Small intestine (tissue), 7 donors: Measurements from ENCODE around the gene PCSK9. TPM values are rescaled to one million over a fixed set of nuclear protein-coding genes. Genes with fewer than 3 reads are reported as not detected.

Experiments used
- DNase-seq, 2 donors: peaks; one replicate each; pipeline versions ENCODE4 v3.0.0 to v3.0.0-alpha.2; 2013
- FAIRE-seq: peaks from 2 replicates; lab custom pipeline; 2012; peaks lifted over from hg19 to GRCh38; lab: Jason Lieb, UNC
- H3K27ac ChIP-seq, 3 donors: one replicate each; pipeline ENCODE4 v1.5.1; 2013; ENCODE audit warnings: low read length in 2 of 3, mild to moderate bottlenecking in 2 of 3, control low read depth in 1 of 3, inconsistent platforms in 1 of 3, low read depth in 1 of 3, moderate library complexity in 1 of 3
- H3K27me3 ChIP-seq, 3 donors: one replicate each; pipeline ENCODE4 v1.6.1; 2013; ENCODE audit warnings: low read length in 3 of 3, inconsistent platforms in 1 of 3; ENCODE audit not compliant: control insufficient read depth in 3 of 3, insufficient read depth in 3 of 3
- H3K36me3 ChIP-seq, 3 donors: one replicate each; pipeline ENCODE4 v1.6.1; 2013; ENCODE audit warnings: low read length in 3 of 3, inconsistent platforms in 1 of 3, low read depth in 1 of 3, mild to moderate bottlenecking in 1 of 3, moderate library complexity in 1 of 3; ENCODE audit not compliant: control insufficient read depth in 3 of 3, insufficient read depth in 2 of 3
- H3K4me1 ChIP-seq, 3 donors: one replicate each; pipeline ENCODE4 v1.6.1; 2013; ENCODE audit warnings: low read length in 2 of 3, inconsistent platforms in 1 of 3, low read depth in 1 of 3, mild to moderate bottlenecking in 1 of 3, moderate library complexity in 1 of 3; ENCODE audit not compliant: control insufficient read depth in 3 of 3, insufficient read depth in 2 of 3
- H3K4me3 ChIP-seq, 3 donors: one replicate each; pipeline ENCODE4 v1.5.1; 2013; ENCODE audit warnings: low read length in 3 of 3, control low read depth in 1 of 3, inconsistent platforms in 1 of 3, low read depth in 1 of 3, mild to moderate bottlenecking in 1 of 3, moderate library complexity in 1 of 3
- H3K9me3 ChIP-seq, 2 donors: one replicate each; pipeline ENCODE4 v1.6.1; 2013; ENCODE audit warnings: low read depth in 1 of 2, low read length in 1 of 2; ENCODE audit not compliant: control insufficient read depth in 2 of 2, insufficient read depth in 1 of 2
- WGBS, 3 donors: extraction: QIAGEN DNeasy Blood & Tissue Kit; methylation state at CpG; one replicate each; pipeline ENCODE4 v1.1.7; 2013; 5-methylcytosine and 5-hydroxymethylcytosine counted together
- polyA plus RNA-seq, 4 donors: library from polyadenylated mRNA; stranded (reverse) in 3 of 4; unstranded in 1 of 4; fragments of 200-250 nt in 3 of 4; fragments of 120-200 nt in 1 of 4; gene quantifications; one replicate each; pipeline versions ENCODE4 v1.2.1 to v1.2.3, GENCODE V29; 2013
- donor health status: healthy with polysubstance abuse.
- donor health status: control.
- donor health status: control.
- donor health status: Bipolar disorder and iron deficiency.
- donor health status: healthy.

The PCSK9 gene
- polyA plus RNA-seq, 4 donors, result 0.45 to 24.2 (median 2.2) TPM

DNA sequence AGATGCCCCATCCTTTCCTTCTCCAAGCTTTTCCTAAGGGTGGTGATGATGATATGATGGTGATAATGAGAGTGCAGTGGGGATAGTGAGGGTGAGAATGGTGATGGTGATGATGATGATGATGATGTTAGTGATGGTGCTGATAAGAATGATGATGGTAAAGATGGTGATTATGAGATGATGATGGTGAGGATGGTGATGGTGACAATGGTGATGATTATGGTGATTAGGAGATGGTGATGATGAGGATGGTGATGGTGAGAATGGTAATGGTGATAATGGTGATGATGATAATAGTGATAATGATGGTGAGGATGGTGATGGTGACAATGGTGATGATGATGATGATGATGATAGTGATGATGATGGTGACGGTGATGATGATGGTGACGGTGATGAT, 36.7 kb upstream of the PCSK9 start:
- H3K36me3 ChIP-seq, result no peaks in the 10 kb centered on the region
- H3K27ac ChIP-seq, result no peak overlapping the region
- DNase-seq, result no peak
- peaks cover 0 to 7% (median 4%) of the 10 kb centered on the region in 3 donors for H3K27me3 ChIP-seq
- no peak overlapping the region for H3K4me3 ChIP-seq
- H3K4me1 ChIP-seq, result no peaks in the 10 kb centered on the region
- no peaks in the 10 kb centered on the region for H3K9me3 ChIP-seq
- no peak for FAIRE-seq
- 47 to 53% (median 49%) methylated on average over 2 of the region's 2 CpGs for whole genome bisulfite sequencing, 3 donors

DNA sequence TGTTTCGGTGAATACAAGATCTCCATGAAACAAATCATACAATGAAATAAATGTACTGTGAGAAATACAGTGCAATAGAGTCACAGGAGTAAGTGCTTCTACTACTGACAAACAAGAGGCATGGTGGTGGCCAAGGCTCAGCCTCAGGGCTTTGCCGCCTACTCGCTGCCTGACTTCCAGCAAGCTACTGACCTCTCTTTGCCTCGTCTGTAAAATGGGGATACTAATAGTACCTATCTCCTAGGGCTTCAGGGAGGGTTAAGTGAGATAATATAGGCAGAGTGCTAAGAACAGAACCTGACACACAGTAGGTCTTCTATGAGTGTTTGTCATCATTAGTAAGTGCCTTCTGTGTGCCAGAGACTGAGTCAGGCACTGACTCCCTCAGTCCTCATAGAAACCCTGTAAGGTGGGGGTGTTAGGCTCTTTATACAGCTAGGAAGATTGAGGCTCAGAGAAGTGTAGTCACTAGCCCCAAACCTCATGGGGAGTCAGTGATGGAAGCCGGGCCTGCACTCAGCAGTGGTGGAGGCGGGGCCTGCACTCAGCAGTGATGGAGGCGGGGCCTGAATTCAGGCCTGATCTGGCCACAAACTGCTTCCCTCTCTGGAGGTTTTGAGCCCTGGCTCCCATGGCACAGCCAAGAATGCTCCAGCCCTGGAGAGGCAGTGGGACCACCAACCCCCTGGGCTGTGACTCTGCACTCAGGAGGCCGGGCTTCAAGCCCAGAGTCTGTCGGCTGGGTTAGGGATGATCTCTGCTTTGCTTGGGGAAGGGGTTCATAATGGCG, 33.8 kb upstream of the PCSK9 start:
- peaks cover 0 to 15% of the 10 kb centered on the region in 2 donors for H3K9me3 ChIP-seq
- FAIRE-seq, result no peak
- no peaks in the 10 kb centered on the region for H3K4me1 ChIP-seq
- no peak for DNase-seq
- H3K27me3 ChIP-seq, result no peaks in the 10 kb centered on the region
- no peak overlapping the region for H3K27ac ChIP-seq
- no peaks in the 10 kb centered on the region for H3K36me3 ChIP-seq
- 84 to 86% (median 85%) methylated on average over 10 of the region's 10 CpGs for WGBS, 3 donors
- no peak overlapping the region for H3K4me3 ChIP-seq

DNA sequence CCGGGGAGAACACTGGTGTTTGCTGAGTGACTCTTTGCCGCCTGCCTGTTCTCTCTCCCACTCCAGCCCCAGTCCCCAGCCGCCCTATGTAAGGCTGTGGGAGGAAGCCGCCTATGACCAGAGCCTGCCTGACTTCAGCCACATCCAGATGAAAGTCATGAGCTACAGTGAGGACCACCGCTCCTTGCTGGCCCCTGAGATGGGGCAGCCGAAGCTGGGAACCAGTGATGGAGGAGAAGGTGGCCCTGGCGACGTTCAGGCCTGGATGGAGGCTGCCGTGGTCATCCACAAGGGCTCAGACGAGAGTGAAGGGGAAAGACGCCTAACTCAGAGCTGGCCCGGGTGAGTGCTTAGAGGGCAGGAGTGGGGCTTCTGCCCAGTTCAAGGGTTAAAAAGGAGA, 32.4 kb upstream of the PCSK9 start:
- Histone ChIP-seq H3K4me3 (no peak overlapping the region), H3K27ac (no peak overlapping the region), H3K9me3 (peaks cover 0 to 15% of the 10 kb centered on the region in 2 donors), H3K4me1 (no peaks in the 10 kb centered on the region), H3K27me3 (no peaks in the 10 kb centered on the region), H3K36me3 (no peaks in the 10 kb centered on the region)
- 85 to 93% (median 92%) methylated on average over 12 of the region's 12 CpGs for WGBS, 3 donors
- FAIRE-seq (no peak), DNase-seq (no peak)

DNA sequence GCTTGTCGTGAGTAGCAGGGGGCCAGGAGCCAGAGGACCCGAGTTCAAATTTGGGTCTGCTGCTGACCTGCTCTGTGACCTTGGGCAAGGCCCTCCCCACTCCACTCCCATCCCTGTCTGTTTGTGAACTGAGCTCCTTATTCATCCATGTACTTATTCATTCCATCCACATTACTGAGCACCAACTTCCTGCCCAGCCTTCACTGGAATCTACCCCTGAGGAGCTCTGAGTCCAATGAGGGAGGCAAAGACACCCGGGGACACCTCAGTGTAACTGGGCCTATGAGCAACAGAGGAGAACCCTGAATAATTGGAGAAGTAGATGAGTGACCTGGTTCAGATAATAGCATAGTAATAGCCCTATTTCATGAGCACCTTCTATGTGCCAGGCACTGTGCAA, 31.7 kb upstream of the PCSK9 start:
- no peak for FAIRE-seq

DNA sequence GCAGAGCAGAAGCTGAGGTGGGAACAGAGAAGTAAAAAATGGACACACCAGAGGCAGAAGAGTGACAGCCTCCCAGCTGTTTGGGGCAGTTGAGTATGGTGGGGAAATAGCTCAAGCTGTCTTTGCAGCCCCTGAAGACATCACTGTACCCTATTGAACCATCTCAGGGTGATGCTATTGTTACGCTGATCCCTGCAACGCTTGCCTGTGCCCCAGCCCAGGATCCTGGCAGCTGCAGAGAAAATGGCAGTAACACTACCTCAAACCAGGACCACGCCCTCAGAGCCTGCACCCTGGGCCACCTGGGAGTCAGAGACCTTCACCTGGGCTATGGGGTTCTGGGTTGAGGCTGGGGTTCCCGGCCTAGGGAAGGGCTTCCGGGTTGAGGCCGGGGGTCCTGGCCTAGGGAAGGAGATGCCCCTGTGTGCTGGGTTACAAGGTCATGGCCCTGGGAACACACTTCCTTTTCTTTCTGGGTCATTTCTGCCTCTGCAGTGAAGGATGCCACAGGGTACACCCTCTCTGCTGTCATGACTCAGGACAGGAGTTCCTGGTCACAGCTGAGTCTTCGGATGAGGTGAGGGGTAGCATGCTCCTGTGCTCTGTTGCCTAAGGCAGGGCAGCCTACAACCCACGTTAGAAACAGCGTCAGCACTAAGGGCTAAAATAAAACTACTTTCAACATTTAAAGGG, 29.0 kb upstream of the PCSK9 start:
- Histone ChIP-seq H3K27ac (no peak overlapping the region), H3K4me3 (no peak overlapping the region), H3K4me1 (no peaks in the 10 kb centered on the region), H3K9me3 (peaks cover 0 to 15% of the 10 kb centered on the region in 2 donors), H3K27me3 (peaks cover 0 to 3% (median 2%) of the 10 kb centered on the region in 3 donors), H3K36me3 (no peaks in the 10 kb centered on the region)
- FAIRE-seq, result no peak
- no peak for DNase-seq
- 87 to 90% (median 89%) methylated on average over 9 of the region's 9 CpGs for WGBS, 3 donors

More for the DNA sequence above, 31.7 kb upstream of the PCSK9 start:
- H3K27me3 ChIP-seq, result no peaks in the 10 kb centered on the region
- WGBS, 3 donors, result 71 to 84% (median 79%) methylated on average over 3 of the region's 3 CpGs
- no peaks in the 10 kb centered on the region for H3K4me1 ChIP-seq
- no peak overlapping the region for H3K4me3 ChIP-seq
- H3K9me3 ChIP-seq, result peaks cover 0 to 15% of the 10 kb centered on the region in 2 donors
- no peak overlapping the region for H3K27ac ChIP-seq
- DNase-seq, result no peak
- H3K36me3 ChIP-seq, result no peaks in the 10 kb centered on the region

DNA sequence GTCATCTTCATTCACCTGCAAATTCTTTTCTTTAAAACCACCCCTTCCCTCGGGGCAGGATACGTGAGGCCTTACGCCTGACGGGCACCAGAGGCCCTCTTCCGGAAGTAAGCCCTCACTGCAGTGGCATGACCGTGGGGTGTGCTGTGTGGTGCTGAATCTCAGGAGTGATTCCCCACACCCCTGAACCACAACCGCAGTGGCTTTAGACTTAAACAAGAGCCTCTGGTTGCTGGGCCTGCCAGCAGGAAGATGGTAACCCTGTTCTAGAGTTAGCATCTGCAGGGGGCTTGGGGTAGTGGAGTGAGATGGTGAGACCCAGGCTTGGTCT, 28.5 kb upstream of the PCSK9 start:
- FAIRE-seq (no peak), DNase-seq (no peak)
- peaks cover 0 to 5% (median 3%) of the 10 kb centered on the region in 3 donors for H3K27me3 ChIP-seq
- H3K27ac ChIP-seq, result no peak overlapping the region
- WGBS, 3 donors, result 86 to 90% (median 90%) methylated on average over 7 of the region's 7 CpGs
- peaks cover 0 to 15% of the 10 kb centered on the region in 2 donors for H3K9me3 ChIP-seq
- no peaks in the 10 kb centered on the region for H3K36me3 ChIP-seq
- H3K4me1 ChIP-seq, result no peaks in the 10 kb centered on the region
- no peak overlapping the region for H3K4me3 ChIP-seq

DNA sequence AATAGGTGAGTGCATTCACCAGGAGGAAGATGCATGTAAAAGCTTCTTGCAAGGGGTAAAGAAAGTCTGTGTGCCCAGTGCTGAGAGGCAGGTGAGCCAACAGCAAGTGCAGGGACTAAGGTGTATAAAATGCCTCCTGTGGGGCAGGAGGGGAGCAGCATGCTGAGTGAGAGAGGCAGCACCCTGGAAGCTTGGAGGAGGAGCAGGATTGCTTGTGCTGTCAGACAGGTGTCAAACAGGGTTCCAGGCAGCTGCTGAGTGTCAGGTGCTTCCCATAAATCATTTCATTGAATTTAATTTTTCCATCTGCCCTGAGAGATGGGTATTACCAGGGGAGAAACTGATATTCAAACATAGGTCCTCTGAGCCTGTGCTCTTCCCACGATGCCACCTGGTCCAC, 26.7 kb upstream of the PCSK9 start:
- Histone ChIP-seq H3K4me1 (no peaks in the 10 kb centered on the region), H3K9me3 (peaks cover 0 to 18% of the 10 kb centered on the region in 2 donors), H3K36me3 (no peaks in the 10 kb centered on the region), H3K4me3 (no peak overlapping the region), H3K27me3 (peaks cover 0 to 10% (median 3%) of the 10 kb centered on the region in 3 donors), H3K27ac (no peak overlapping the region)
- DNase-seq, result no peak
- WGBS, 3 donors, result 33 to 70% (median 45%) methylated on average over 1 of the region's 1 CpG
- no peak for FAIRE-seq

DNA sequence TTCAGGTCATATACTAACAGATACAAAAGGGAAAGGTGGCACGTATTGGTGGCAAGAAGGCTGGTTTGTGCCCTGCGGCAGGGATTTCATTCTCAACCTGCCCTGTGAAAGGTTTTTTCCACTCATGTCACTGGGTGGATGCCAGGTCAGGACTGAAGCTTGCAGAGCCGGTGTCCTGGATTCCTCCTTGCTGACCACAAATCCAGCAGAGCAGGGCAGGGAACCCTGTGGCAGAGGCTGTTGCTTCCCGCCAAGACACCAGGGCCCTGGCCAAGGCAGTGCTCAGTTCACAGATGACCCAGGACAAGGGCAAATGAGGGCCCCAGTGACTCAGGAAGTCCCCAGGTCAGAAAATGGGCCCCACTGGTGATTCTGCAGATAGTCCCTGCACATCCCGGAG, 24.2 kb upstream of the PCSK9 start:
- WGBS, 3 donors, result 86 to 91% (median 88%) methylated on average over 5 of the region's 5 CpGs
- H3K4me1 ChIP-seq, result peaks cover 0 to 6% (median 0%) of the 10 kb centered on the region in 3 donors

More for the DNA sequence above, 24.2 kb upstream of the PCSK9 start:
- H3K36me3 ChIP-seq, result no peaks in the 10 kb centered on the region
- FAIRE-seq, result no peak
- DNase-seq, result no peak
- H3K27me3 ChIP-seq, result peaks cover 0 to 10% (median 6%) of the 10 kb centered on the region in 3 donors
- H3K27ac ChIP-seq, result no peak overlapping the region
- no peak overlapping the region for H3K4me3 ChIP-seq
- peaks cover 0 to 4% of the 10 kb centered on the region in 2 donors for H3K9me3 ChIP-seq
